ENCODE results near the gene SF3A2.
"Not testable (repeated sequence)": the region's sequence is repeated elsewhere in the genome, so short reads cannot be mapped to it uniquely, and the experiment has no call there.

The SF3A2 gene

DNA sequence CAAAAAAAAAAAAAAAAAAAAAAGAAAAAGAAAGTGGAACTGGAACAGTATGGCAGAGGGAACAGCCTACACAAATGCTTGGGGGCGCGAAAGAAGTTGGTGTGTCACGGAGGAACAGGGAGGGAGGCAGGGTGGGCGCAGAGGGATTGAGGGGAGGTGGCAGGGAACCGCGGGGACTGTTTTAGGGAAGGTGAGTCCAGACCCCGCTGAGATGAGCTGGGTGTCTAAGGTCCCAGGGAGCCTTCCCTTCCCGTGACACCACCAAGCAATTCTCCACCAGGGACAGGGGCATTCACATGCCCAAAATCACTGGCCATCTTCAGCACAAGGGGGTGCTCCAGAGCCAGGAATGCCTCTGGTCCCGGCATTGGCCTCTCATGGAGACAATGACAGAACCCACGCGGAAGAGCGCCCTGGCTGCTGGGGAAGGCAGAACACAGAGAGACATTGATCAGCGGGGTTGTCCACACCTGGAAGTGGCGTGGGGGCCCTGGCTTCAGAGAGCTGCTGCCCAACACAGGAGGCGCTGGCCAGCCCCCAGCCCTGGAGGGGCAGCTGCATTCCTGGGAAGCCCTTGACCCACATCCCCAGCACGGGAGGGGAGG lies 38.4 kb downstream of the SF3A2 start:
- no peak for DNase-seq (ENCODE audit: low read depth)

DNA sequence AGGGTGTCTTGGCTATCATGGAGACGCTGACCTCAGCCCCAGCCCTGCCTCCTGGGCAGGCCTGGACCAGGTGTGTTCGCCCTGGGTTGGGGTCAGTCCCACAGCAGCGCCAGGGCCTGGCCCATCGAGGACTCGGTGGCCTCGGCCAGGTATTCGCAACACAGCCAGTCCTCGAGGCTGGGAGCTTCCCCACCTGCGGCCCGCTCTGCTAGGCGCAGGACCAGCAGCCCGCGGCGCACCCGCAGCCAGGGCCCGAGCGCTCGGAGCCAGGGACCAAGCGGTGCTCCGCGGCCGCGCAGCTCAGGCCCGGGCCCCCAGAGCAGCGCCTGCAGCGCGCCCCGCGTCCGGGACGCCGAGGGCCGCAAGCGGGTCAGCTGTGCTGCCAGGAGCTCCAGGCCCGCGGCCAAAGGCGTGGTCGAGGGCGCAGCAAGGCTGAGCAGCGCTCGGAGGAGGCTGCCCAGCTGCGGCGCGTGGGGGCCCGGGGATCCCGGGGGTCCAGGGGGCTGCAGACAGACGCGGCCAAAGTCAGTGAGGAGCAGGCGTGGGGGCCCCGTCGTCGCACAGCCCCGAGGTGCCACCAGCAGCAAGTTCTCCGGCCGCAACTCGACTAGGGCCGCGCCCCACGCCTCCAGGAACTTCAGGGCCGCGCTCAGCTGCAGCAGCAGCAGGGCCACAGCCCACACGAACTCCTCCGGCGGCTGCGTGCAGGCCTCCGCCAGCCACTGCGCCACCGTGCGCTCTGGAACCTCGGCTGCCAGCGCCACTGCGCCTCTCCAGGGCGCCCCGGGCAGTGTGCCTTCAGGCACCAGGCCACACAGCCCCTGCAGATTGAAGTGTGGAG lies 39.2 kb downstream of the SF3A2 start:
- no peak for DNase-seq (ENCODE audit: low read depth)

DNA sequence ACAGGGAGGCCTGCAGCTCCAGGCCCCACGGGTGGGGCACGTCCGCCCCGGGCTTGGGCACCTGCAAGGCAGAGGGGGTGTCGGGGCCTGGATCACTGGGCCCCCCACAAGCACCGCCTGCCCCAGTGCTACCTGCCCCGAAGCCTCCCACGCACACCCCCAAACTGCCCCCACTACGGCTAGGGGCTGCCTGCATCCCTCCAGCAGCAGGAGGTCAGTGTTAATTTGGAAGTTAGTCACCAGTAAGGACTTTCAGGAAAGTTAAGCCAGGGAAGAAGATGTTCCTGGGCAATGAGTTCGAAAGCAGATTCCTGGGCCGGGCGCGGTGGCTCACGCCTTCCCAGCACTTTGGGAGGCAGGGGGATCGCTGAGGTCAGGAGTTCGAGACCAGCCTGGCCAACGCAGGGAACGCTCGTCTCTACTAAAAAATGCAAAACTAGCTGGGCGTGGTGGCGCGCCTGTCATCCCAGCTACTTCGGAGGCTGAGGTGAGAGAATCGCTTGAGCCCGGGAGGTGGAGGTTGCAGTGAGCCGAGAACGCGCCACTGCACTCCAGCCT lies 39.9 kb downstream of the SF3A2 start:
- DNase-seq (ENCODE audit: low read depth) = no peak

DNA sequence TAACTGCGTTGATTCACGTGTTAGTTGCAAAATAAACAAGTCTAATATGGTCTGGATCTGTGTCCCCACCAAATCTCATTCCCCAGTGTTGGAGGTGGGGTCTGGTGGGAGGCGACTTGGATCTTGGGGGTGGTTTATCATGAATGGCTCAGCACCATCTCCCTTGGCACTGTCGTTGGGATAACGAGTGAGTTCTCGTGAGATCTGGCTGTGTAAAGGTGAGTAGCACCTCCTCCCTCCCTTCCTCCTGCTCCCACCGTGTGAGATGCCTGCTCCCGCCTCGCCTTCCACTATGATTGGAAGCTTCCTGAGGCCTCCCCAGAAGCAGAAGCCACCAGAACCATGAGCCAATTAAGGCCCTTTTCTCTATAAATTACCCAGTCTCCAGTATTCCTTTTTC lies 40.5 kb downstream of the SF3A2 start:
- no peak for DNase-seq (ENCODE audit: low read depth)

DNA sequence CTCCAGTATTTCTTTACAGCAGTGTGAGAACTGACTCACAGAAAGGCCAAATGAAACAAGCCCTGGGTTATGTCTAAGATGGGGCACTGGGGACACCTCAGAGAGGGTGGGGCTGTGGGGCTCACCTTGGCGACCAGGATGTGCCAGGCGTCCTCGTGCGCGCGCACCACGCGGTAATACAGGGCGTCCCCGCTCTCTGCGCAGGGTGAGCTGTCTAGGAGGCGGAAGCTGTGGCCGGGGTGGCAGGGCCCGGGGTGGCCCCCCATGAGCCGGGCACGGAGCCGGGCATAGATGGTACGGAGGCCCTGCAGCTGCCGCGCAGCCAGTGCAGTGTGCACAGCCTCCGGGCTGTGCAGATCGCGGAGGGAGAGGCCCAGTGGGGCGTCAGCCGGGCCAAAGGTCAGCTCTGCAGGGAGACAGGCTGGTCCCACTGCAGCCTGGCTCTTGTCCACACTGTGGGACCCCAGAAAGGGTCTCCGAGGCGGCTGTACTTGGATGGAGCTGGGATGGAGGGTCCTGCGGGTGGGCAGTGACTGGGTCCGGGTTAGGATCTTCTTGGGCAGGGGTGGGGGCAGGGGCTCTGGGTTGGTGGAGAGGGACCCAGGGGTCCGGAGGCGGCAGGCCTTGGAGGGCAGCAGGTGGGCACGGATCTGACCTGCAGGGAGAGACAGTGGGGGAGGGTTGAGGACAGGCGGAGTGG lies 42.0 kb downstream of the SF3A2 start:
- no peak for DNase-seq (ENCODE audit: low read depth)

DNA sequence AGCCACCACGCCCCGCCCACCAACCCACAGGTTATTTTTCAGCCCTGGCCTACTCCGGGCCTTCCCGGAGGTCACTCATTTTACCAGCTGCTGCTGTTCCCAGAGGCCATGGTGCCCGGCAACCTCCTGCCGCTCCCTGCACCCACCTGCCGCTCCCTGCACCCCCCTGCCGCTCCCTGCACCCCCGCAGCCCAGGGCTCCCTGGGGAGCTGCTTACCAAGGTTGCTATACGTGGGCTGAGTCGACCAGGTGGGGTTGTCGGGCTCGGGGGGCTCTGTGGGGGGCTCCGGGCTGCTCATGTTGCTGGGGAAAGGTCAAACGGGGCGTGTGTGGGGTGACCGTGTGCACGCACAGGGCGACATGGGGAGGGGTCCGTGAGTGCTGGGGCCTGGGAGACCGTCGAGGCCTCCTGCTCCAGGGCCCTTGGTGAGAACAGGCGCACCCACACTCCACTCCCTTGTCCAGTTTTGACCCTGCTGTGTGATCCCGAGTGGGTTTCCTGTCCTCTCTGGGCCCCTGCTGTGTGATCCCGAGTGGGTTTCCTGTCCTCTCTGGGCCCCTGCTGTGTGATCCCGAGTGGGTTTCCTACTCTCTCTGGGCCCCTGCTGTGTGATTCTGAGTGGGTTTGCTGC lies 44.1 kb downstream of the SF3A2 start:
- DNase-seq (ENCODE audit: low read depth) = no peak

DNA sequence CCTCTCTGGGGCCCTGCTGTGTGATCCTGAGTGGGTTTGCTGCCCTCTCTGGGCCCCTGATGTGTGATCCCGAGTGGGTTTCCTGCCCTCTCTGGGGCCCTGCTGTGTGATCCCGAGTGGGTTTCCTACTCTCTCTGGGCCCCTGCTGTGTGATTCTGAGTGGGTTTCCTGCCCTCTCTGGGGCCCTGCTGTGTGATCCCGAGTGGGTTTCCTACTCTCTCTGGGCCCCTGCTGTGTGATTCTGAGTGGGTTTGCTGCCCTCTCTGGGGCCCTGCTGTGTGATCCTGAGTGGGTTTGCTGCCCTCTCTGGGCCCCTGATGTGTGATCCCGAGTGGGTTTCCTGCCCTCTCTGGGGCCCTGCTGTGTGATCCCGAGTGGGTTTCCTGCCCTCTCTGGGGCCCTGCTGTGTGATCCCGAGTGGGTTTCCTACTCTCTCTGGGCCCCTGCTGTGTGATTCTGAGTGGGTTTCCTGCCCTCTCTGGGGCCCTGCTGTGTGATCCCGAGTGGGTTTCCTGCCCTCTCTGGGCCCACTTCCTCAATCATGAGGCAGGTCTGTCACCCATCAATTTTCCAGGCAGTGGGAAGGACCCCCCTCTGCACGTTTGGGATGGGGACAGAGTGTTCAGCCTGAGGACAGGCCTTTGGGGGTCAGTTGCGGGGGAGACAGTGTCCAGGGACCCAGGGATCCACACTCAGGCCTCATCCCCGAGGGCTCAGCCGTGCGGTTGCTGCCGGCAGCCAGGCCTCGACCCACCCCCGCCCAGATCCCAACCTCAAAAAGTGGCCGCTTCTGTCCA lies 44.8 kb downstream of the SF3A2 start:
- not testable (repeated sequence) for DNase-seq (ENCODE audit: low read depth)

DNA sequence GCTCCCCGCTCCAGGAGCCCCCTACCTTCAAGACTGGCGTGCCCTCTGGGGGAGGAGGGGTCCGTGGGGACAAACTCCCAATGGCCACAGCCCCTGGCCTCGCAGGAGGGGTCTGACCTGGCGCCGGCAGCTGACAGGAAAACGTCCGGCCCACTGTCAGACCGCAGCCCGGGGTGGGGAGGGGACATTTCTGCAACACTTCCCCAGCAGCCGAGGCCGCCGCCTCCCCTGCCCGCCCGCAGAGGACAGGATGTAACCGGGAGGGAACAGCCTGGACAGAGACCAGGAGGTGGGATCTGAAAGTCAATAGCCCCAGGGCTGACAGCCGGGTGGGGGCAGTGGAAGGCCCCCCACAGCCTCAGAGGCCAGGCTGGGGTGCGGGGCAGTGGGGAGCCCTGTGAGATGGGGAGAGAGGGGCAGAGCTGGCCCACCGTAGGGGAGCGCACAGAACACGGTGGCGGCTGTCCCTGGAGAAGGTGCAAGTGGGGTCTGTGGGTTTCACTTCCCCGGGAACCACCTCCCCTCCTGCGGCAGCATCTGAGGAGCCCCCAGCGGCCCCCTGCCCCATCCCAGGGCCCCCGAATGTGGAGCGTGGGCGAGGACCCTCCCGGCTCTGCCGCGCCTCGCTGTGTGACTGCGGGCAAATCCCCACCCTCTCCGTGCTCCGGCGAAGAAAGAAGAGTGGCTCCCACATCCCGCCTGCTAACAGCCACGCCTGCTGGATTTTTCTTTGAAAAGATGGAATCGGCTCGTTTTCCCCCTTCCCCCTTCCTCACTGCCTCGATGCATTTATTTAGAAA lies 45.6 kb downstream of the SF3A2 start, which contains the start of gene PEAK3:
TSS of gene PEAK3 (minus strand) at position 114 of the 800 bp plus-strand sequence. CDS start 1,244 bp downstream, outside the sequence.
- DNase-seq (ENCODE audit: low read depth) = no peak

DNA sequence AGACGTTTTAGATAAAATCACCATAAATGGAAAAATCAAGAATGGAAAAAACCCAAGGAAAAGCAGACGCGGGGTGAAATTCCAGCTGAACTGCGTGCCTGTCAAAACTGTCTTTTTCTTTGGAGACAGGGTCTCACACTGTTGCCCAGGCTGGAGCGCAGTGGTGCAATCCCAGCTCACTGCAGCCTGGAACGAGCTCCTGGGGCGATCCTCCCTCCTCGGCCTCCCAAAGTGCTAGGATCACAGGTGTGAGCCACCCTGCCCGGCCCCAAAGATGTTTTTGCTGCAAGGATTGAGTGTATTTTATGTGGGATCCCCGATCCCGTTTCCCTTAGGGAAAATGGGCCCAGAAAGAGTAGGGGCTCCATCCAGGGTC lies 46.2 kb downstream of the SF3A2 start:
- no peak for DNase-seq (ENCODE audit: low read depth)

DNA sequence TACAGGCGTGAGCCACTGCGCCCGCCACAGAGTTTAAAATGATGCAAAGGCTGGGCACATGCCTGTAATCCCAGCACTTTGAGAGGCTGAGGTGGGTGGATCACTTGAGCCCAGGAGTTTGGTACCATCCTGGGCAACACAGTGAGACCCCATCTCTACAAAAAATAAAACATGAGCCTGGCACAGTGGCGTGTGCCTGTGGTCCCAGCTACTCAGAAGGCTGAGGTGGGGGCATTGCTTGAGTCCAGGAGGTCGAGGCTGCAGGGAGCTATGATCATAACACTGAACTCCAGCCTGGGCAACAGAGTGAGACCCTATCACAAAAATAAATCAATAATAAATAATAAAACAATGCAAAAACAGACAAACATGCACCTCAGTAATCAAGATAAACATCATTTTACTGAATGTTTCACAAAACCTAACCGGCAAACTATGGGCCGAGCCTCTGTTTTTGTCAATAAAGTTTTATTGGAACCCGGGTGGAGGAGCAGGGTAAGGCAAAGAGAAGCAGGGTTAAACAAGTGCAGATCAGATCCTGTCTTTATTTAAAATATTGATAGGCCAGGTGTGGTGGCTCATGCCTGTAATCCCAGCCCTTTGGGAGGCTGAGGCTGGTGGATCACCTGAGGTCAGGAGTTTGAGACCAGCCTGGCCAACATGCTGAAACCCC lies 47.3 kb downstream of the SF3A2 start:
- DNase-seq (ENCODE audit: low read depth) = no peak

DNA sequence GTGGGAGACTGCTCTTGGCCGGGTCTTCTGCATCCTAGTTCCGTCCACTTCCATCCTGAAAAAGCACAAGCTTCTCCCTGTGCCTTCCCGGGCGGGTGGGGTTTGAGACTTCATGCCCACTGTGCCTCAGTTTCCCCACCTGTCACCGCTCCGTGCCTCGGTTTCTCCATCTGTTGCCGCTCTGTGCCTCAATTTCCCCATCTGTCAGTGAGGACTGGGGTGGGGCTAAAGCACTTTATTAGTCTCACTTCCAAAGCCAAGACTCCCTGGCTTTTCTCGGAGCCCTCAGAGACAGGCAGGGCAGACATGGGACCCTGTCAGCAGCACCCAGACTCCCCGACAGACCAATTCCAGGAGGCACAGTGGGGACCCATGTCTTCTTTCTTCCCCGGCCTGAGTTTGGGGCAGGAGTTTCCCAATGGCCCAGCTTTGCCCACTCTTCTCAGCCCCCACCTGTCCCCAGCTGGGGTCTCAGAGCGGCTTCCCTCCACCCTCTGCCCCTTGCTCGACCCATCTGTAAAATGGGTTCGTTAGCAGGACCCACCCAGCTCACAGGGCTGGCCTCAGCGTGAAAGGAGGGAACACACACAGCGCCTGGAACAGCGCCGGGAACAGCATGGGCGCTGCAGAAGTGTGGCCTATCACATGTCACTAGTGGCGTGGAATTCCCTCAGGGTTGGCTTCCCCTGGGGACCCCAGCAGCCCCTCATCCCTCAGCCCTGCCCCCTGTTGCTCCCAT lies 49.9 kb downstream of the SF3A2 start:
- DNase-seq (ENCODE audit: low read depth) = no peak

DNA sequence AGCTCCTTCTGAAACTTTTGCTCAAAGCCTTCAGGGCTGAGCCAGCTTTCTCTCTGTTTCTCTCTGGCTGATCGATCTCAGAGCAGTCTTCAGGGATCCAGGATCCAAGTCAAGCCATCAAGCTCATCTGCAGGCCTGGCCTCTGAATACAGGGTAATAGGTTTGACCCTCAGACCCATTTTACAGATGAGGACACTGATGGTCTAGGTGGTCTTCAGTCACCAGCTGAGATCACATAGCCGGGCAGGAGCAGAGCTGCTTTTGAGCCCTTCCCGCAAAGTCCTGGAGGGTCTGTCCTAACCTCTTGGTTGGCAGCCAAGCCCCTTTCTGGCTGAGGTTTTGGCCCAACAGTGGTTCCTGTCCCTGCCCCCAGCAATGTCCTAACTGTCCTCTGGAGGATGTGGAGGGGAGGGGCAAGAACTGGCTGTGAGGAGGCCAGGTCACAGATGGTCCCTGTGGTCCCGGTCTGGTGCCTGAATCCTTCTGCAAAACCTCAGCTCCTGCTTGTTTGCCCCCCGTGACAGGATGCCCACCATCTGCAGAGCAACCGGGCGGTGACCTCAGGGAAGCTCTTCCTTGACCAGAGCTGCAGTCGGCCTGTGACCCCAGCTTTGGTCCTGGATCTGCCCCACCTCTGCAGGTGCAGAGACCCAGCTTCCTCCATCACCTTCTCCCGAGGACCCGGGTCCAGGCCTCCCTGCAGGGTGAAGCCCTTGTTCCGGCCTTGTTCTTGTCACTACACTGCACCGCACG lies 51.1 kb downstream of the SF3A2 start:
- no peak for DNase-seq (ENCODE audit: low read depth)

DNA sequence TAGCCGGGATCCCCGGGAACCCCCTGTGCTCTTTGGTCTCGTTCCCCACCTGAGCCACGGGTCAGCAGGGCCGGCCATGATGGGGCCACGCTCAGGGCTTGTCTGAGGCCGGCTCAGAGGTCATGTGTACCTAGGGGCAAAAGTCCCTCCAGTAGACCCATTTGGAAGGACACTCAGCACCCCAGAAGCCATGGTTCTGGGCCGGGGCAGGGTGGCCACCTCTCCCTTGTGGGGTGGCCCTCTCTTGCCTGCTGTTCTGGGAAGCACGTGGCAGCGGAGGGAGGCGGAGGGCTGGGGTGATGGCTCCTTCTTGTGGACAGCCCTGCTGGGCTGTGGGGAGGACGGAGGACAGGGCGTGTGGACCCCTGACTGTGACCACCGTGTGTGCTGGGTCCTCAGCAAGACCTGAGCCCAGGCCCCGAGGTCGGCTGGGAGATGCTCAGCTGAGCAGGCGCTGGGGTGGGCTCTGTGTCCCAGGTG lies 51.8 kb downstream of the SF3A2 start:
- no peak for DNase-seq (ENCODE audit: low read depth)

DNA sequence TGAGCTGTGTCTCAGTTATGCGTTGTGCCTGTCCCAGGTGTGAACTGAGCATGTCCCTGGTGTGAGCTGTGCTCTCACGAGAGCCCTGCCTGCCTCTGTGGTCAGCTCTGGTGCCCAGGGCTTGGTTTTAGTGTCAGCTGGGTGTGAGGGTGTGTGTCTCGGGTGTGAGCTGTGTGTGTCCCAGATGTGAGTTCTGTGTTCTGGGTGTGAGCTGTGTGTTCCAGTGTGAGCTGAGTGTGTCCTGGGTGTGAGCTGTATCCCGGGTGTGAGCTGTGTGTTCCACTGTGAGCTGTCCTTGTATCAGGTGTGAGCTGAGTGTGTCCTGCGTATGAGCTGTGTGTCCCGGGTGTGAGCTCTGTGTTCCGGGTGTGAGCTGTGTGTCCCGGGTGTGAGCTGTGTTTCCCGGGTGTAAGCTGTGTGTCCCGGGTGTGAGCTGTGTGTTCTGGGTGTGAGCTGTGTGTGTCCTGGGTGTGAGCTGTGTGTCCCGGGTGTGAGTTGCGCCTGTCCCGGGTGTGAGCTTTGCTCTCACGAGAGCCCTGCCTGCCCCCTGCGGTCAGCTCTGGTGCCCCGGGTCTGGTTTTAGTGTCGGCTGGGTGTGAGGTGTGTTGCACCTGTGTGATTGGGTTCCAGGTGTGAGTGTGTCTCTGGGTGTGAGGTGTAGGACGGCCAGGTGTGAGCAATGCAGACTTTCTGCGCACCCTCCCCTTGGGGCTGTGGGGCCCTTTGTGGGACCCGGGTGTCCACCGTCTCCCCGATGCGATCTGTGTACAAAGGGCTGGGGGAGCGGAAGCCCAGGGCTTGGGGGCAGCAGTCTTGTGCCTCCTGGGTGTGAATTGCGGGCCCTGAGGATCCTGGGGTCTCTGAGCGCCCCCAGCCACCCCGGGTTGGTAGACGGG lies 52.4 kb downstream of the SF3A2 start:
- no peak for DNase-seq (ENCODE audit: low read depth)

DNA sequence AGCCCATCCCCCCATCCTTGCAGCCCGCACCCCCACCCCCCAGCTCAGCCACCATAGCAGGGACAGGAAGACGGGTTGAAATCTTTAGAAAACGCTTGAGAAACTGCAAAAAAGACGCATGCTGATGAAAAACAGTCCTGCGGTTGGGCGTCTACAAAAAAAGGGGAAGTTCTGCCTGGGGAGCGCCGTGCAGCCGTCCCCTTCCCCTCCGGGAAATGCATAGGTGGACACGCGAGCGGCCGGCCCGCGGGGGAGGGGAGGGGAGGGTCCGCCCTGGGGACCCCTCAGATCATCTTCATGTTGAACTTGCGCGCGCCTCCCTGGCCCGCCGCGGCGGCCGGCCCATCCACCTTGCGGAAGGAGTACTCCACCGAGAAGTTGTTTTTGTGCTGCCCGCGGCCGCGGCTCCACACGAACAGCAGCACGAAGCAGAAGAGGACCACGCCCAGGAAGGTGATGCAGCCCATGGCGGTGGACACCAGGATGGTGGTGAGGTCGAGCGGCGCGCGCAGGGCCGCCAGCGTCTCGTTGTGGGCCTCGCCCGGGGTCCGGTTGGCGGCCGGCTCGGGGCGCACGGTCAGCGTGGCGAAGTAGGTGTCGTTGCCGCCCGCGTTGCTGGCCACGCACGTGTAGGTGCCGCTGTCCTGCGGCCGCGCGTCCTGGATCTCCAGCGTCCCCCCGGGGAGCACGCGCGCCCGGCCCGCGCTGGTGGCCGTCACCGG lies 53.3 kb downstream of the SF3A2 start:
- DNase-seq (ENCODE audit: low read depth) = no peak

DNA sequence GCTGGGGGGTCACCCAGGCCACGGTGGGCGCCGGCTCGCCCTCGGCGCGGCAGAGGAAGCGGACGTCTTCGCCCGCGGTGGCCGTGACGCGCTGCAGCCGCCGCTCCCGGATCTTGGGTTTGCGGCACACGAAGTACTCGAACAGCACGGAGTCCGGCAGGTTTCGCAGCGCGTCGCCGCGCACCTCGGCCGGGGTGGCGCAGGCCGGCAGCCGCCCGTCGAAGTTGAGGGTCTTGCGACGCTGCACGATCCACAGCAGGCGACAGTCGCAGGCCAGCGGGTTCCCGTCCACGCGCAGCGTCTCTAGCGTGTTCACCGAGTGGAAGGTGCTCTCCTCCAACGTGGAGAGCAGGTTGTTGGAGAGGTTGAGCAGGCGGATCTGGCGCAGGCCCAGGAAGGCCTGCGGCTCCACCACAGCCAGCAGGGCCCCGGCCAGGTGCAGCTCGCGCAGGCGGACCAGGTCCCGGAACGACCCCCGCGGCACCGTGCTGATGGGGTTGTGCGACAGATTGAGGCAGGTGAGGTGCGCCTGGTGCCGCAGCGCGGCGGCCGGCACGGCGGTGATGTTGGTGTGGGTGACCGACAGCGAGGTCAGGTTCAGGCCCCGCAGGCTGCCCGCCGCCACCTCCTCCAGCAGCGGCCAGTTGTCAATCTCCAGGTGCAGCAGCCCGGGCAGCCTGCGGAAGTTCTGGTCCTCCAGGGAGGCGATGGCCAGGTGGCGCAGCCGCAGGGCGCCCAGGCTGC lies 54.0 kb downstream of the SF3A2 start:
- no peak for DNase-seq (ENCODE audit: low read depth)

Data from HS-5 (cell line).